Upper lobe of right lung (tissue), 1 donor: ENCODE results near the gene CD274. TPM values are rescaled to one million over a fixed set of nuclear protein-coding genes. Genes with fewer than 3 reads are reported as not detected.

Experiments used
- ATAC-seq: fragments of 200-7000 bp; cut with Tn5 transposase; one replicate; pipeline ENCODE4 v1.9.1; 2020; ENCODE audit warnings: mild to moderate bottlenecking, moderate library complexity
- DNase-seq: peaks from one replicate; pipeline ENCODE4 v3.0.0-alpha.2; 2020
- H3K27ac ChIP-seq: fragments of 200-600 bp; one replicate; pipeline ENCODE4 v1.8.0; 2022
- H3K27me3 ChIP-seq: fragments of 200-600 bp; one replicate; pipeline ENCODE4 v1.8.0; 2022; ENCODE audit warnings: mild to moderate bottlenecking
- H3K36me3 ChIP-seq: fragments of 200-600 bp; one replicate; pipeline ENCODE4 v1.8.0; 2022
- H3K4me1 ChIP-seq: fragments of 200-600 bp; one replicate; pipeline ENCODE4 v1.8.0; 2022
- H3K4me3 ChIP-seq: fragments of 200-600 bp; one replicate; pipeline ENCODE4 v1.8.0; 2022; ENCODE audit warnings: mild to moderate bottlenecking
- H3K9me3 ChIP-seq: fragments of 200-600 bp; one replicate; pipeline ENCODE4 v1.8.0; 2022
- intact Hi-C: fragments of 100-400 bp; cut with DNase I; formaldehyde crosslinking; loops from one replicate; pipeline ENCODE4 v1.11.0; 2022
- total RNA-seq: library from RNA; stranded (reverse); fragmentation: NEBNext Ultra II Directional; extraction: Animal tissue kit (Norgen Biotek cat#: 25700); gene quantifications from one replicate; pipeline ENCODE4 v1.2.1, GENCODE V29; 2021
- TF ChIP-seq, protein P1 (sequence below): fragments of 200-600 bp; IDR thresholded peaks from one replicate; pipeline ENCODE4 v1.8.0; 2022; ENCODE audit warnings: antibody characterized with exemption
- donor health status: DM: no; HTN: yes; CAD: no; lungs with severe emphysema.

The CD274 gene
- total RNA-seq, 1 donor from 2014 or later = 25.9 TPM

DNA sequence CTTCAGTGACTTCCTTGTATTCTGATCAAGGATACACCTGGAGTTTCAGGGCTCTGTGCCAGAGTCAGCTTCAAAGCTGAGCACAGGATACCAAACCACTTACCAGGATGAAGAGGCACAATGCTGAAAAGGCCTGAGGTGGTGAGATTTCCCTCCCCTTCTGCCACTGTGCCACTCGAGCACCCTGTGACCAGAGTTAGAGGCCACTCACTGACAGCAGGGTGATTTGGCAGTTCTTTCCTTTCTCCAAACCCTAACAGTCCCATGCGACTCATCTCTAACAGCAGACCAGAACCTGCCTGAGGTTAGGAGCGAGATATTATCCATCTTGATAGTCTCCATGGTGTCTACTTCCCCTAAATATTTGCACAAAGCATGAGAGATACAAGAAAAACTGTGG is 14.4 kb upstream of the CD274 start:
- Histone ChIP-seq H3K9me3 (no peaks in the 10 kb centered on the region), H3K27ac (no peak overlapping the region), H3K4me1 (peaks cover 15% of the 10 kb centered on the region), H3K27me3 (no peaks in the 10 kb centered on the region), H3K36me3 (no peaks in the 10 kb centered on the region), H3K4me3 (no peak overlapping the region)
- TF ChIP-seq, protein P1, sequence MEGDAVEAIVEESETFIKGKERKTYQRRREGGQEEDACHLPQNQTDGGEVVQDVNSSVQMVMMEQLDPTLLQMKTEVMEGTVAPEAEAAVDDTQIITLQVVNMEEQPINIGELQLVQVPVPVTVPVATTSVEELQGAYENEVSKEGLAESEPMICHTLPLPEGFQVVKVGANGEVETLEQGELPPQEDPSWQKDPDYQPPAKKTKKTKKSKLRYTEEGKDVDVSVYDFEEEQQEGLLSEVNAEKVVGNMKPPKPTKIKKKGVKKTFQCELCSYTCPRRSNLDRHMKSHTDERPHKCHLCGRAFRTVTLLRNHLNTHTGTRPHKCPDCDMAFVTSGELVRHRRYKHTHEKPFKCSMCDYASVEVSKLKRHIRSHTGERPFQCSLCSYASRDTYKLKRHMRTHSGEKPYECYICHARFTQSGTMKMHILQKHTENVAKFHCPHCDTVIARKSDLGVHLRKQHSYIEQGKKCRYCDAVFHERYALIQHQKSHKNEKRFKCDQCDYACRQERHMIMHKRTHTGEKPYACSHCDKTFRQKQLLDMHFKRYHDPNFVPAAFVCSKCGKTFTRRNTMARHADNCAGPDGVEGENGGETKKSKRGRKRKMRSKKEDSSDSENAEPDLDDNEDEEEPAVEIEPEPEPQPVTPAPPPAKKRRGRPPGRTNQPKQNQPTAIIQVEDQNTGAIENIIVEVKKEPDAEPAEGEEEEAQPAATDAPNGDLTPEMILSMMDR = no peak
- no peak for ATAC-seq
- intact Hi-C loops = loop anchor here (10.0 kb wide), 1 partner anchor 681 kb away; no protein-coding TSS in a partner anchor
- DNase-seq = no peak

DNA sequence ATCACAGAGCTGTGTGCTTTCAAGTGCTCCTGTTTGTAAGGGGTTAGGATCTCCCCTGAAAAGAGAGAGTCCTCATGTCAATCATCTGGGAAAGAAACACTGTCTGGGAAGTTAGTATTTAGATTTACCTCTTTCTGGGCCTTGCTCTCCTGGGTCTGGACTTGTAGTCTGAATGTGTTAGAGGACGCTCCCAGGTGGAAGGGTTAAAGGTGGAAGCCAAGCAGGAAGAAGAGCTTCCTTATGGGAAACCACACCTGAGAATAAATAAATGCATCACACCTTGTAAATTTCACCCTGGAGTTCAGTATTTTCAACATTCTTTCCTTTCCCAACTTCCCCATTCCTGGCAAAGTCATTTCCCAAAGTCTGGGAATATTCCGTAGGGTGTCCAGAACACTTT is 13.9 kb upstream of the CD274 start:
- ATAC-seq (no peak), DNase-seq (no peak)
- Histone ChIP-seq H3K36me3 (no peaks in the 10 kb centered on the region), H3K9me3 (no peaks in the 10 kb centered on the region), H3K27me3 (no peaks in the 10 kb centered on the region), H3K4me3 (no peak overlapping the region), H3K27ac (peak overlapping the region; percentile 97), H3K4me1 (peaks cover 15% of the 10 kb centered on the region)
- intact Hi-C loops = loop anchor here (10.0 kb wide), 1 partner anchor 682 kb away; no protein-coding TSS in a partner anchor
- TF ChIP-seq, protein P1 = no peak

DNA sequence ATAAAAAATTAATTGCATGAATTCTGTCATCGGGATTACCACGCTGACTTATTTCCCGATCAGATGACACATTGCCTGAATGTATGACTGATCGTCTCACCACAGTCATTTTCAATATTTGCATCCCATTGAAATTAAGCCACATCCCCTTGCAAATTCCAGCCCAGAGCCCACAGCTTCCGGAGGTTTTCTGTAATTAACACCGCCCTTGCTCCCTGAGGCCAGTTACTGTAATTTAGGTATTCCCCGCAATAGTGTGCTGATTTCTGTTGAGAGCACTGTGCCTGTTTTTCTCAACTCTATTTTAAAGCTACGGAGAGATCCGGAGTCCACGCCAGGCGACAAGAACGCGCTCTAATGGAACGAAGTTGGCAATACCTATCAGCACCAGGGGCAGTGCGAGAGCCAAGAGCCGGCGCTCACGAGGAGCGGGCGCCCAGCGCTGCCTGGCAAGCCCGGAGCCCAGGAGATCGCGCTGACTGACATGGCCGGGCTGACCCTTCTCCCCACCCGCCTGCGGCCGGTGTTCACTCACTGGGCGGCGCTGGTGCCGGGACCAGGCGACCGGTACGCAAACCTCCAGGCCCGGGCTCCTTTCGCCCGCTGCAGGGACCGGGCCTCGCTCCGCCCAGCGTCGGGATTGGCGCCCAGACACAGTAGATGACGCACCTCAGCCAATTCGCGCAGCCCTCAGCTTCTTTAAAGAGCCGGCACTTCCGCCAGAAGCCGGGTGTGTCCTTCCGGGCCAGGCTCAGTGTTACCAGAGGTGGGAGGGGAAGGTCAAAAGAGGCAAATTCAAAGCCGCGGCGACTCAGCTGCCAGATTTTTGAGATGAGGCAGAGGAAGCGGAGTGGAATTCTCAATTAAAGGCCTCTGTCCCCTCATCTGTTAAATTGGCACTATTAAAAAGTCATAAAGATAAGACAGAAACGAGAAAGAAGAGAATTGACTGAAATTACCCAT is 12.8 kb upstream of the CD274 start, which contains the start of gene PLGRKT:
PLGRKT (minus strand) TSS at position 672 of the 963 bp plus-strand sequence. CDS start 5,948 bp downstream, outside the sequence.
- H3K4me3 ChIP-seq = peak within 1 kb of the TSS; percentile 82
- no peaks in the 10 kb centered on the region for H3K27me3 ChIP-seq
- peak; percentile 97 for DNase-seq
- H3K27ac ChIP-seq = peak within 1 kb of the TSS; percentile 97
- intact Hi-C loops = loop anchor here (10.0 kb wide), 1 partner anchor 683 kb away; no protein-coding TSS in a partner anchor
- peaks cover 15% of the 10 kb centered on the region for H3K4me1 ChIP-seq
- TF ChIP-seq, protein P1 = peak; percentile 30
- H3K9me3 ChIP-seq = no peaks in the 10 kb centered on the region
- H3K36me3 ChIP-seq = no peaks in the 10 kb centered on the region
- ATAC-seq = peak; percentile 99

DNA sequence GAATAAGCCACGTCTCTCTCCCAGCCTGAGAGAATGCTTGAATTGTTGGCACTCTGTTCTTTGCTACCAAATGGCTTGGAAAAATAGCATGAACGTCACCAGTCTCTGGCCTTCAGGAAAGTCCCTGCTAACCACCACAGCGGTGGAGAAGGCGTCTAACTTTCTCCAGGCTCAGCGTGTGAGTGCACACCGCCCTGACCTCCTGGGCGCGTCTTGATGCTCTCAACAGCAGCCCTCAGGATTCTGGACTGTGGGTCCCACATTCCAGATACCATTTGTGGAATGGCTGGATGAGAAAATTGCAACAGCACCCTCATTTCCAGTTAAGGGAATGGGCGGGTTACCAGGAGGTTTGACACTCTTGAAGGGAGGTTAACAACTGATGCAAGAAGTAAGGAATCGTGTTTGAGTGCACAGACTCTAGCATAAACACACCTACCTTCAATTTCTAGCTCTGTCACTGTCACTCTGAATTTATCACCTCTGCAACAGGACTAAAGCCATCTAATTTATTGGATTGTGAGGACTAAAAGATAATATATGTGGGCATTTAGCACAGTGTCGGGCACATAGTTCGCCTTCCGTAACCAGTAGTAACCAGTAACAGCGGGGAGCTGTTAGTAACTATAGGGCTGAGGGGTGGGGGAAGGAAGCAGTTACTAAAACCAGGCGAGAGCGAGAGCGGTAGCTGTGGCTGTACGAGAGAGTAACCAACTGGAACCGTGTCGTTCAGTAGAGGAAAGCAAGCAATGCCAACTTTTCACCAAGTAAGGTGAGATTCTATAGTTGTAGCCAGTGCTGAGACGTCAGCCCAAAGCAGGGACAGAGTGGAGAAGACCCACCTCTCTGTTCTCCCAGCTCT is 11.8 kb upstream of the CD274 start:
- Histone ChIP-seq H3K4me1 (peaks cover 15% of the 10 kb centered on the region), H3K4me3 (peak overlapping the region; percentile 82), H3K27ac (peak overlapping the region; percentile 97), H3K9me3 (no peaks in the 10 kb centered on the region), H3K36me3 (no peaks in the 10 kb centered on the region), H3K27me3 (no peaks in the 10 kb centered on the region)
- intact Hi-C loops = loop anchor here (10.0 kb wide), 1 partner anchor 684 kb away; no protein-coding TSS in a partner anchor
- DNase-seq (no peak), ATAC-seq (no peak)
- TF ChIP-seq, protein P1 = no peak

DNA sequence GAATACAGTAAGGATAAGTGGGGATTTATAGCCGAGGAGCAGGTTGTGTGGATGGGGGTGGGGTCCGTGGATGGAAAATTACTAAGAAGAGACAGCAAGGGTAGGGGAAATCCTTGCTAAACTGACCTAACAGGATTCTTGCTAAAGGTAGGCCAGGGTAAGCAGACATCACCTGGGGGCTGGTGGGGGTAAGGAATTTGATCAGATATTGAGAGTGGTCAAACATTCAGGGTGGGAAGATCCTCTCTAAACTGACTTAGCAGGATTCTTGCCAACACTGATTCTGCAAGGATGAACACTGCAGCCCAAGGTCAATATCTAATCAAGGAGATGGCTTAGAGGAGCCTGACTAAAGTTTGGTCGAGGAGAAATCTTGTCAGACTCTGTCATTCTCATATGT is 9.9 kb upstream of the CD274 start:
- no peak overlapping the region for H3K4me3 ChIP-seq
- H3K27me3 ChIP-seq = no peaks in the 10 kb centered on the region
- H3K27ac ChIP-seq = no peak overlapping the region
- H3K36me3 ChIP-seq = no peaks in the 10 kb centered on the region
- ATAC-seq (no peak), DNase-seq (no peak)
- H3K4me1 ChIP-seq = peaks cover 15% of the 10 kb centered on the region
- H3K9me3 ChIP-seq = no peaks in the 10 kb centered on the region
- intact Hi-C loops = no loop called here
- TF ChIP-seq, protein P1 = no peak
